Measurements from ENCODE around the gene ETNK2. TPM values are rescaled to one million over a fixed set of nuclear protein-coding genes. Genes with fewer than 3 reads are reported as not detected.

The ETNK2 gene
- total and polyA plus RNA-seq, 2 of the 4 experiments (the other 2 are of a cell fraction): 18.9 to 26.0 TPM

GRCh38 chr1:204136814-204137213 lies 15.0 kb downstream of the ETNK2 start:
- no TSS peak for BruUV-seq (replicated peaks)
- no peak for DNase-seq
- no peaks in the 10 kb centered on the region for H3K27me3 ChIP-seq (ENCODE audit: control insufficient read depth, insufficient read depth, low read length)
- H3K4me3 ChIP-seq (ENCODE audit: insufficient read depth, low read depth, low read length): no peak overlapping the region
- H3K56ac ChIP-seq (ENCODE audit: extremely low read depth, insufficient read depth, low read length): no peak overlapping the region
- ChIA-PET POLR2A (ENCODE audit: unreplicated experiment) (no interaction called here), CTCF (no interaction called here)
- H3K4ac ChIP-seq (ENCODE audit: low read depth, low read length): no peak overlapping the region
- no peak overlapping the region for H2AK9ac ChIP-seq (replicated peaks; ENCODE audit: low read depth, low read length, poor library complexity)
- no peak overlapping the region for H2BK20ac ChIP-seq (ENCODE audit: low read depth, low read length)
- no peak overlapping the region for H4K91ac ChIP-seq (ENCODE audit: insufficient read depth, low read depth, low read length)
- no peak overlapping the region for H3K14ac ChIP-seq (replicated peaks; ENCODE audit: low read depth, low read length)
- no peaks in the 10 kb centered on the region for H4K20me1 ChIP-seq (ENCODE audit: insufficient read depth, low read length)
- H2BK5ac ChIP-seq (ENCODE audit: low read depth, low read length, poor library complexity, severe bottlenecking): no peak overlapping the region
- no peak overlapping the region for H2BK15ac ChIP-seq (ENCODE audit: low read depth, low read length)
- H3K9me3 ChIP-seq (ENCODE audit: control insufficient read depth, insufficient read depth, low read length): no peaks in the 10 kb centered on the region
- no peaks in the 10 kb centered on the region for H3K79me1 ChIP-seq (ENCODE audit: low read depth in 1 of 2, low read length in 2 of 2)
- H2AK5ac ChIP-seq (ENCODE audit: low read depth, low read length): no peak overlapping the region
- no peak overlapping the region for H3K27ac ChIP-seq (ENCODE audit: insufficient read depth, low read length)
- H3K4me1 ChIP-seq (ENCODE audit: control insufficient read depth, insufficient read depth, low read length): no peaks in the 10 kb centered on the region; the same call in 1 of the 2 replicates
- H3K9ac ChIP-seq (ENCODE audit: low read depth, low read length): no peak overlapping the region
- TF ChIP-seq MAFK (IDR thresholded peaks at IDR 0.05; ENCODE audit: low read depth, low read length) (no peak), CEBPB (IDR thresholded peaks at IDR 0.05; ENCODE audit: low read depth, low read length) (no peak), MAZ (IDR thresholded peaks at IDR 0.05; ENCODE audit: borderline replicate concordance, low read depth, low read length) (no peak), SMC3 (IDR thresholded peaks at IDR 0.05; ENCODE audit: low read depth, low read length) (no peak), MXI1 (IDR thresholded peaks at IDR 0.05; ENCODE audit: borderline replicate concordance, low read depth, low read length) (no peak), NFE2L2 (IDR thresholded peaks at IDR 0.05; ENCODE audit: low read depth, low read length) (no peak), RFX5 (IDR thresholded peaks at IDR 0.05; ENCODE audit: low read depth, low read length) (no peak), RAD21 (IDR thresholded peaks at IDR 0.05; ENCODE audit: low read length) (no peak), RCOR1 (IDR thresholded peaks at IDR 0.05; ENCODE audit: insufficient replicate concordance, low read length) (no peak), FOS (IDR thresholded peaks at IDR 0.05; ENCODE audit: low read depth, low read length) (no peak), BHLHE40 (IDR thresholded peaks at IDR 0.05; ENCODE audit: low read depth, low read length) (no peak), USF2 (IDR thresholded peaks at IDR 0.05; ENCODE audit: low read depth, low read length) (no peak), CTCF (conservative IDR thresholded peaks at IDR 0.05; ENCODE audit: low read depth, low read length) (no peak)
- peaks cover 35% of the 10 kb centered on the region; the same call in 1 of the 2 replicates for H3K36me3 ChIP-seq (ENCODE audit: control insufficient read depth, insufficient read depth, low read length)
- WGBS, 2 experiments (ENCODE audit: extremely low coverage in 2 of 2, insufficient read length in 1 of 2): 67% methylated on average over 2 of the region's 2 CpGs; no CpG with 5 or more reads in 1 of the 2 experiments
- no peak overlapping the region for H3K18ac ChIP-seq (ENCODE audit: low read depth, low read length)
- in situ Hi-C loops (cut with MboI; ENCODE audit: low sequenced_read_pairs) (no loop called here), dilution Hi-C loops (cut with HindIII; ENCODE audit: low sequenced_read_pairs, unreplicated experiment) (loop anchor here (25.0 kb wide), 1 partner anchor 275 kb away; the partner anchor contains the start of gene SNRPE), intact Hi-C loops (cut with micrococcal nuclease) (no loop called here)
- H4K5ac ChIP-seq (ENCODE audit: low read depth, low read length): no peak overlapping the region
- no peak for ATAC-seq (ENCODE audit: low read depth)
- peaks cover 6% of the 10 kb centered on the region; the same call in 1 of the 2 replicates for H3K9me1 ChIP-seq (ENCODE audit: insufficient read depth, low read length)
- H3K23ac ChIP-seq (ENCODE audit: low read depth, low read length): no peak overlapping the region
- no peak overlapping the region for H2AFZ ChIP-seq (replicated peaks; ENCODE audit: low read length, poor library complexity)
- no peak overlapping the region for H2BK120ac ChIP-seq (ENCODE audit: low read depth, low read length)
- no peak overlapping the region for H4K8ac ChIP-seq (ENCODE audit: low read depth in 2 of 2, low read length in 2 of 2)
- H3K4me2 ChIP-seq (ENCODE audit: low read depth, low read length): no peak overlapping the region
